Neural progenitor cell (in vitro differentiated cells): ENCODE data around the gene ZYX. TPM values are rescaled to one million over a fixed set of nuclear protein-coding genes. Genes with fewer than 3 reads are reported as not detected.

Experiments
- DNase-seq: peaks from one replicate; pipeline ENCODE4 v3.0.0-alpha.2; 2016; ENCODE audit warnings: low spot score
- H2AFZ ChIP-seq: fragments of 200-600 bp; sonication (generic); replicated peaks from 2 replicates; pipeline ENCODE4 v1.6.1; 2016; ENCODE audit warnings: antibody characterized with exemption
- H3F3A ChIP-seq: fragments of 200-600 bp; sonication (generic); 2 replicates; pipeline ENCODE4 v1.6.1; 2016; ENCODE audit warnings: antibody characterized with exemption, low read depth
- H3K27ac ChIP-seq: fragments of 200-600 bp; sonication (generic); 2 replicates; pipeline ENCODE4 v1.5.1; 2016; ENCODE audit warnings: mild to moderate bottlenecking
- H3K27me3 ChIP-seq: fragments of 200-600 bp; sonication (generic); 2 replicates; pipeline ENCODE4 v1.6.1; 2016; ENCODE audit warnings: mild to moderate bottlenecking, moderate library complexity
- H3K36me3 ChIP-seq: fragments of 200-600 bp; sonication (generic); 2 replicates; pipeline ENCODE4 v1.5.1; 2016
- H3K4me1 ChIP-seq: fragments of 200-600 bp; sonication (generic); 2 replicates; pipeline ENCODE4 v1.6.1; 2016; ENCODE audit warnings: mixed run types
- H3K4me2 ChIP-seq: fragments of 200-600 bp; sonication (generic); 2 replicates; pipeline ENCODE4 v1.6.1; 2016
- H3K4me3 ChIP-seq: fragments of 200-600 bp; sonication (generic); 2 replicates; pipeline ENCODE4 v1.5.1; 2016
- H3K79me2 ChIP-seq: fragments of 200-600 bp; sonication (generic); 2 replicates; pipeline ENCODE4 v1.6.1; 2016; ENCODE audit warnings: low read depth
- H3K9ac ChIP-seq: fragments of 200-600 bp; sonication (generic); 2 replicates; pipeline ENCODE4 v1.6.1; 2016
- H3K9me3 ChIP-seq: fragments of 200-600 bp; sonication (generic); 2 replicates; pipeline ENCODE4 v1.5.1; 2016; ENCODE audit warnings: low read depth
- H4K20me1 ChIP-seq: fragments of 200-600 bp; sonication (generic); 2 replicates; pipeline ENCODE4 v1.6.1; 2016; ENCODE audit warnings: low read depth
- H3K27ac Mint-ChIP-seq: 3 replicates; pipeline ENCODE4 v1.8.0; 2021; ENCODE audit warnings: mixed read lengths
- H3K27me3 Mint-ChIP-seq: 2 replicates; pipeline ENCODE4 v1.8.0; 2022; ENCODE audit warnings: low read depth, mild to moderate bottlenecking, inconsistent platforms, moderate library complexity, mixed read lengths; ENCODE audit not compliant: insufficient read depth
- H3K36me3 Mint-ChIP-seq: 3 replicates; pipeline ENCODE4 v1.8.0; 2021; ENCODE audit warnings: mixed read lengths
- H3K4me1 Mint-ChIP-seq: 3 replicates; pipeline ENCODE4 v1.8.0; 2021; ENCODE audit warnings: mixed read lengths
- H3K4me3 Mint-ChIP-seq: 3 replicates; pipeline ENCODE4 v1.8.0; 2021; ENCODE audit warnings: mild to moderate bottlenecking, moderate library complexity, mixed read lengths
- H3K9me3 Mint-ChIP-seq: 3 replicates; pipeline ENCODE4 v1.8.0; 2020; ENCODE audit warnings: mixed read lengths
- CTCF ChIP-seq: fragments of 200-600 bp; sonication (generic); IDR thresholded peaks from 2 replicates; pipeline ENCODE4 v1.5.1; 2017; ENCODE audit warnings: antibody characterized with exemption, mild to moderate bottlenecking
- EZH2 ChIP-seq: fragments of 200-600 bp; sonication (generic); IDR thresholded peaks from 2 replicates; pipeline ENCODE4 v1.6.1; 2017; ENCODE audit warnings: antibody characterized with exemption, mild to moderate bottlenecking, moderate library complexity
- EZH2phosphoT487 ChIP-seq: fragments of 200-600 bp; sonication (generic); IDR thresholded peaks from 2 replicates; pipeline ENCODE4 v1.6.1; 2017; ENCODE audit warnings: antibody characterized with exemption
- total RNA-seq: library from RNA; depleted of rRNA; stranded (reverse); fragments of >200 nt; gene quantifications from 2 replicates; pipeline ENCODE4 v1.2.3, GENCODE V29; 2015; ENCODE audit warnings: low replicate concordance

ZYX gene
- total RNA-seq, 1 donor from 2014 or later = 5.2 TPM

GRCh38 chr7:143367972-143368371, 13.2 kb upstream of the ZYX start:
- Histone ChIP-seq H2AFZ (no peak overlapping the region), H3K4me3 (no peak overlapping the region), H3F3A (peaks cover 24% of the 10 kb centered on the region), H3K27ac (no peak overlapping the region), H4K20me1 (no peaks in the 10 kb centered on the region), H3K4me2 (no peak overlapping the region), H3K4me1 (no peaks in the 10 kb centered on the region), H3K9ac (no peak overlapping the region), H3K27me3 (peaks cover 15% of the 10 kb centered on the region), H3K36me3 (no peaks in the 10 kb centered on the region), H3K79me2 (no peaks in the 10 kb centered on the region), H3K9me3 (no peaks in the 10 kb centered on the region)
- no peak overlapping the region for H3K4me3 Mint-ChIP-seq
- no peak for DNase-seq
- no peak overlapping the region for H3K27ac Mint-ChIP-seq
- peaks cover 4% of the 10 kb centered on the region for H3K27me3 Mint-ChIP-seq
- no peaks in the 10 kb centered on the region for H3K36me3 Mint-ChIP-seq
- no peaks in the 10 kb centered on the region for H3K9me3 Mint-ChIP-seq
- H3K4me1 Mint-ChIP-seq = peaks cover 27% of the 10 kb centered on the region
- TF ChIP-seq EZH2 (no peak), CTCF (no peak), EZH2phosphoT487 (no peak)

GRCh38 chr7:143368387-143368786, 12.8 kb upstream of the ZYX start:
- H3K4me1 Mint-ChIP-seq = peaks cover 25% of the 10 kb centered on the region
- H2AFZ ChIP-seq = no peak overlapping the region
- TF ChIP-seq EZH2 (no peak), CTCF (no peak), EZH2phosphoT487 (no peak)
- H3K4me1 ChIP-seq = no peaks in the 10 kb centered on the region
- peaks cover 20% of the 10 kb centered on the region for H3F3A ChIP-seq
- H3K9me3 Mint-ChIP-seq = no peaks in the 10 kb centered on the region
- H3K36me3 Mint-ChIP-seq = no peaks in the 10 kb centered on the region
- no peak overlapping the region for H3K4me3 ChIP-seq
- no peak overlapping the region for H3K4me2 ChIP-seq
- no peaks in the 10 kb centered on the region for H3K9me3 ChIP-seq
- H3K27ac ChIP-seq = no peak overlapping the region
- peaks cover 12% of the 10 kb centered on the region for H3K27me3 ChIP-seq
- no peaks in the 10 kb centered on the region for H3K79me2 ChIP-seq
- no peaks in the 10 kb centered on the region for H4K20me1 ChIP-seq
- no peak overlapping the region for H3K9ac ChIP-seq
- peaks cover 4% of the 10 kb centered on the region for H3K27me3 Mint-ChIP-seq
- H3K27ac Mint-ChIP-seq = no peak overlapping the region
- no peaks in the 10 kb centered on the region for H3K36me3 ChIP-seq
- no peak for DNase-seq
- no peak overlapping the region for H3K4me3 Mint-ChIP-seq

GRCh38 chr7:143369678-143370651, 11.2 kb upstream of the ZYX start:
- no peaks in the 10 kb centered on the region for H3K4me1 ChIP-seq
- H3K4me1 Mint-ChIP-seq = peaks cover 27% of the 10 kb centered on the region

More at GRCh38 chr7:143369678-143370651, 11.2 kb upstream of the ZYX start:
- TF ChIP-seq EZH2 (no peak), CTCF (no peak), EZH2phosphoT487 (no peak)
- Mint-ChIP-seq H3K27ac (no peak overlapping the region), H3K27me3 (peaks cover 11% of the 10 kb centered on the region), H3K4me3 (no peak overlapping the region), H3K36me3 (no peaks in the 10 kb centered on the region), H3K9me3 (no peaks in the 10 kb centered on the region)
- no peaks in the 10 kb centered on the region for H3K36me3 ChIP-seq
- no peaks in the 10 kb centered on the region for H3K9me3 ChIP-seq
- DNase-seq = peak; percentile 24
- H3K79me2 ChIP-seq = no peaks in the 10 kb centered on the region
- peaks cover 19% of the 10 kb centered on the region for H3F3A ChIP-seq
- no peak overlapping the region for H2AFZ ChIP-seq
- H4K20me1 ChIP-seq = no peaks in the 10 kb centered on the region
- no peak overlapping the region for H3K9ac ChIP-seq
- H3K4me3 ChIP-seq = no peak overlapping the region
- H3K4me2 ChIP-seq = peak overlapping the region; percentile 14
- no peak overlapping the region for H3K27ac ChIP-seq
- H3K27me3 ChIP-seq = no peaks in the 10 kb centered on the region
